Measurements from ENCODE around the gene PIM1.
"Not testable (repeated sequence)": the region's sequence is repeated elsewhere in the genome, so short reads cannot be mapped to it uniquely, and the experiment has no call there.

PIM1 gene

GRCh38 chr6:37194886-37195285, 24.9 kb downstream of the PIM1 start:
- DNase-seq = peak; percentile 61

GRCh38 chr6:37196451-37196850, 26.5 kb downstream of the PIM1 start:
- not testable (repeated sequence) for DNase-seq

DNA sequence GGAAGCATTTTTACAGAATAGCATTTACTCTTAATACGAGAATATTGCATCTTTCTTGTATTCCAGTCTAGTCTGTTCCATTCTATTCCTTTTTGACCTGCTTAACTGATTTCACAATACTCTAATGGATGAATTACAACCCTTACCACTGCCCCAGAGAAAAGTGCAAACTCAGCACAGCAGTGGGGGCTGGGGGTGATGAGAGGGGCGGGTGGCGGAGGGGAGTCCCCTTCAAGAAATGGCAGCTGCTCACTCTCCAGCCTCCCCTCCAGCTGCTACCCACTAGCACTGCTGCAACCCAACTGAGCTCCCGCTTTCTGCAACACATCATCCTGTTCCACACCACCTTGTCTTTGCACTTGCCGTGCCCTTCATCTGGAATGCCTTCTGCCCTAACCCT, 30.1 kb downstream of the PIM1 start:
- DNase-seq = no peak

GRCh38 chr6:37201726-37202125, 31.8 kb downstream of the PIM1 start:
- DNase-seq = no peak

DNA sequence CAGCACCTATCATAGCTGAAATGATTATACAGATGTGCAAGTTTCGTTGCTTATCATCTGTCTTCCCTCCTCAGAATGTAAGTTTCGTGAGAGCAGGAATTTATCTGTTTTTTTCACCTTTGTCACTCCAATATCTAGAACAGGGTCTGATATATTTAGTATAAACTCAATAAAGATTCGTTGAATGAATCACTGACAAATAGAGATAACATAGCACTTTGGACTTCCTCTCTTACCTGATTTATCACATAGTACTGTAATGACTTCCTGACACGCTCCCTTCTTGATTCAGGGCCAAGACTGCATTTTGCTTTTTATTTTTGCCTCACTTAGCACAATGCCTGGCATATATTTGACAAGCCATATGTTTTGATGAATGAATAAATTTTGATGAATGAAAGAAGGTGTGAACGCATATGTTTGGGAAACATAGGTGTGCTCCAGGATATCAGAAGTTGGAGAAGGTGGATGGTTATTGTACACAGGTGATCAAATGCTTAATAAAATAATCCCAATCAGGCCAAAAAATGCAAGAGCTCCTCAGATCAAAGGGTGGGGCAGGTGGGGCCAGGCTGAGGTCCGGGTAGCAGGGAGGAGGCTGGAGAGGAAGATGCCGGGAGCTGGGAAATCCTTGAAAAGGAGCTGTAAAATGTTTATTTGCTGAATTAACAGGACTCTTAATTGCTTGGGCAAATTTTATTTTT, 33.0 kb downstream of the PIM1 start:
- no peak for DNase-seq

DNA sequence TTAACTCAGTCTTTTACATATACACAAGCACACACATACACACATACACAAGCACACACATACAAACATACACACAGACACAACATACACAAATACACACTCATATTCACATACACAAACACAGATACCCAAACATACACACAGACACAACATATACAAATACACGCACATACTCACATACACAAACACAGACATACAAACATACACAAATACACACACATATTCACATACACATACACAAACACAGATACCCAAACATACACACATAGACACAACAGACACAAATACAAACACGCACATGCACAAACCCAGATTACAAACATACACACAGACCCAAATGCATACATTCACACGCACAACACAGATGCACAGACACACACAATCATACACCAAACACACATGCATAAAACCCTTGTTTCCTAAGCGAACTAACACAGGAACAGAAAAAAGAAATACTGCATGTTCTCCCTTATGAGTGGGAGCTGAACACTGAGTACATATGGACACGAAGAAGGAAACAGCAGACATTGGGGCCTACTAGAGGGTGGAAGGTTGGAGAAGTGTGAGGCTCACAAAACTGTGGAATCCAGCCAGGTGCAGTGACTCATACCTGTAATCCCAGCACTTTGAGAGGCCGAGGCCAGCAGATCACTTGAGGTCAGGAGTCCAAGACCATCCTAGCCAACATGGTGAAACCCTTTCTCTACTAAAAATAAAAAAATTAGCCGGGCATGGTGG, 34.2 kb downstream of the PIM1 start:
- DNase-seq = no peak

GRCh38 chr6:37205175-37205996, 35.4 kb downstream of the PIM1 start:
- no peak for DNase-seq

DNA sequence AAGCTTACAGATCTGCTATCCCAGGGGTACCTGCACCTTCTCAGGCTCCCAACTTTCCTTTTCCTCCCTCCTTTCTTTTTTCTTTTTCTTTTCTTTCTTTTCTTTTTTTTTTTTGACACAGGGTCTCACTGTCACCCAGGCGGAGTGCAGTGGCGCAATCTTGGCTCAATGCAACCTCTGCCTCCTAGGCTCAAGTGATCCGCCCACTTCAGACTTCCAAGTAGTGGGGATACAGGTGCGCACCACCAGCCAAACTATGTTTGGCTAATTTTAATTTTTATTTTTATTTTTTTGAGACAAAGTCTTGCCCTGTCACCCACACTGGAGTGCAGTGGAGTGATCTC, 36.0 kb downstream of the PIM1 start:
- no peak for DNase-seq

- no peak for DNase-seq
Observed at GRCh38 chr6:37206622-37207021, 36.7 kb downstream of the PIM1 start.

DNA sequence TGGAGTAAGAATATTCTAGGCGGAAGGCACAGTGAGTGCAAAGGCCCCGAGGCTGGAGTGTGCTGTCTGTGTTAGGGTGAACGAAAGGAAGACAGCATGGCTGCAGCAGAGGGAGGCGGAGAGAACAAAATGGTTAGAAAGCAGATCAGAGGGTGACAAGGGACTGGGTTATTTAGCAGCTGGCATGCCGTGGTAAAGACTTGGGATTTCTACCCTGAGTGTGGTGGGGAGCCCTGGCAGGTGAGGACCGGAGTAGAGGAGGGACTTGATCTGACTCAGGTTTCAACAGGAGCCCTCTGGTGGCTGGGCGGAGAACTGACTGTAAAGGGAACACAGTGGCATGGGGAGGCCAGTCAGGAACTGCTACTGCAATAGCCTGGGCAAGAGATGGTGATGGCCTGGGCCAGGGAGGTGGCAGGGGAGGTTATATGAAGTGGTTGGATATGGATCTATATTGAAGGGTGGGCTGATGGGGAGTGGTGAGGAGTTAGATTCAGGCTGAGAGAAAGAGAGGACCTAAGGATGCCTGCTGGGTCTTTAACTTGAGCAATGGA, 38.0 kb downstream of the PIM1 start:
- DNase-seq = peak; percentile 91

- no peak for DNase-seq
Observed at GRCh38 chr6:37208793-37209192, 38.8 kb downstream of the PIM1 start.

GRCh38 chr6:37209461-37210205, 39.7 kb downstream of the PIM1 start:
- no peak for DNase-seq

DNA sequence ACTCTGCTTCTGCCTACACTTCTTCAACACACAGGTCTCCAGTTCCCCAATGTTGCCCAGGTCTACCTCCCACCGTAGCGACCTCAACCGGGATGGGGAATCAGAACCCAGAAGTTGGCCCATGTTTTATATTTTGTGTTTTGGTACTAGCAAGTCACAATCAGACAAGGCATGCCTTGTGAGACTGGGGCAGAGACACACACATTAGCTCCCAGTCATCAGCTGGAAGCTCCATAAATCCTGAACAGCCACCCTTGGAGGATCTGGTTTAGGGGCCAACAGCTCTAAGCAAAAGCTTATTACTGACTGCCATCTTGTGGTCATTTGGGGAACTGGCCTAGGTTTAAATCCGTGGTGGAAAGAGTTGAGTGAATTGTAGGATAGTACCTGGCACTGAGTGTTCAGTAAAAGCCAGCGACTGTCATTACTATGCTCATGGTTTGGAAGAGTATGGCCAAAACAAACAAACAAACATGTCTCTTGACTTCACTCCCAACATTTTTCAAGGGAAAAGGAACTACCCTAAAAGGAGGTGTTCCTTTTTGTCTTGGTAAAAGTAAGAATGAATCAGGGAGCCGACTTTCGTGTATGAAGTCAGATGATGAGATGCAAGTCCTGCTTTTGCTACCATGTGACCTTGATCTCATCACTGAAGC, 40.5 kb downstream of the PIM1 start:
- peak; percentile 89 for DNase-seq

- DNase-seq = no peak
Observed at GRCh38 chr6:37212268-37212667, 42.3 kb downstream of the PIM1 start.

DNA sequence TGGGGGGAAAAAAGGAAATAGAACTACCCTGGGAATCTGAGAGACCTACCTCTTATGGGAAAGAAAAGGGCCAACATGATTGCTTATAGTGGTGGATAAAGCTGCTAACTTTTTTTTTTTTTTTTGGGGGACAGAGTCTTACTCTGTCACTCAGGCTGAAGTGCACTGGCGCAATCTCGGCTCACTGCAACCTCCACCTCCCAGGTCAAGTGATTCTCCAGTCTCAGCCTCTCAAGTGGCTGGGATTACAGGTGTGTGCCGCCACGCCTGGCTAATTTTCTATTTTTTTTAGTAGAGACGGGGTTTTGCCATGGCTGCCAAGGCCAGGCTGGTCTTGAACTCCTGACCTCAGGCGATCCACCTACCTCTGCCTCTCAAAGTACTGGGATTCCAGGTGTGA, 48.1 kb downstream of the PIM1 start:
- no peak for DNase-seq

DNA sequence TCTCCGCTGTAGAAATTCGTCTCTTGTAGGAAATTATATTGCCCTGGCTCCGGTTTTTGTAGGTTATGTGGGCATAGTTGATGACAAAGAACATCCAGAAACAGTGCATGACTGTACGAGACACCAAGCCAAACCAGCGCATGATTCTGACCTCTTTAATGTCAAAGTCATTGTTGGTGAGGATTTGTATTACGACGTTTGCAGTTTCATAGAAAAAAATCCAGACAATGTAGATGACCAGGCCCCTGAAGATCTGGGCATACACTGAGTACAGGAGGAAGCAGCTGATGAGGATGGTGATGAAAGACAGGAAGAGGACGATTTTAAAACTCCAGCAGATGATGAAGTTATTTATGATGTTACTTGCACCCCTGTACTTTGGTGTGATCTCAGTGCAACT, 48.6 kb downstream of the PIM1 start:
- DNase-seq = peak; percentile 75

GRCh38 chr6:37221585-37222124, 51.7 kb downstream of the PIM1 start:
- no peak for DNase-seq

DNA sequence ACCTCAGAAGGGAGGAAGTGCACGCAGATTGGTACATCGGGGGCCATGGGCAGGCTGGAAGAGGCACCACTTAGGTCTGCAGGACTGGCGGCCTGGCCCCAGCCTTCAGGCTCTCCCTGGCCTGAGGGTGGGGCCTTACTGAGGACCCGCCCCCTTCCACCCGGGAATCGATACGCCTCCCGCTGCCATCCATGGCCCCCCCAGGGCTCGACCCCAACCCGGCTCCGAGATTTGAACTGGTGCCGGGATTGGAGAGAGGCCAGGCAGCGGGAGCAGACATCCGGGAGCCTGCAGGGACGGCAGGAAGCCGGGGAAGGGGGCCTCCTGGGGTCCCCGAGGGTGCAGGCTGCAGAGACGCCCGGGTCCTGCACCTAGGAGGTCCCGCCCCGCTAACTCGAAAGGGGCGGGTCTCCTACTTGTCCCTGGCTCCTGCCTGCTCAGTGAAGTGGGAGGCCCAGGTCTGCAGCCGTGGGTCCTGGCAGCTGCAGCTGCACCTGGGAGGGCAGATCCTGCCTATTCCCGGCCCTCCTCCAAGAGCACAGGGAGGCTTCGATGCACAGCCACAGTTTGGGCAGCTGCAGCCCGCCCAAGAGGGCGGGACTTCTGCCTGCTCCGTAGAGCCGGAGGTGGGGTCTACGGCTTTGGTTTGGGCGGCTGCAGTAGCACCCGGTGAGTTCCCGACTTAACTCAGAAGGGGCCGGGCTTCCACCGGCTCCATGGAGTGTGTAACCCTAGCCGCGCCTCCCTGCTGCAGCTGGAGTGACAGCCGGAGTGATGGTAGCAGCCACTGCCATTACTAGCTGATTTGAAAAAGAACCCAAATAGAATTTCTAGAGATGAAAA, 52.4 kb downstream of the PIM1 start:
- peak; percentile 81 for DNase-seq

DNA sequence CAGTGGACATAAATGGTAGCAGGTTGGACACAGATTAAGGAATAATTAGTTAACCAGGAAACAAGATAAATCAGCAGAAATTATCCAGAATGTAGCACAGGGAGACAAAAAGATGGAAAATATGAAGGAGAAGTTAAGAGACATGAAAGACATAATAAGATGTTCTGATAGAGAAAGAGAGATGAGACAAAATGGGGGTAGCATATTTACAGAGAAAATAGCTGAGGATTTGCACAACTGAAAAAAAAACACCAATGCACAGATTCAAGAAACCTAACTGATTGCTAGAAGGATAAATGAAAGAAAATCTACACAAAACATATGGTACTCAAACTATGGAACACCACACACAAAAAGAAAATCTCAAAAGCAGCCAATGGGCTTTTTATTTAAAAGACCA, 53.0 kb downstream of the PIM1 start:
- DNase-seq = no peak

Measured in suppressor macrophage treated with lipopolysaccharide for 4 hours (primary cell).